PC-9 (cell line): Measurements from ENCODE around the gene TSHZ2.

Experiments
- EZH2 ChIP-seq: fragments of 200-600 bp; sonication (generic); IDR thresholded peaks from 2 replicates; pipeline ENCODE4 v1.8.0; 2017; ENCODE audit warnings: antibody characterized with exemption, low read depth
- TF ChIP-seq, protein P1 (sequence below): fragments of 200-600 bp; sonication (generic); conservative IDR thresholded peaks from 2 replicates; pipeline ENCODE4 v1.6.1; 2017; ENCODE audit warnings: mixed run types, antibody characterized with exemption, mild to moderate bottlenecking, moderate library complexity

GRCh38 chr20:53080969-53081871 is 109.1 kb downstream of the TSHZ2 start:
- TF ChIP-seq, protein P1, sequence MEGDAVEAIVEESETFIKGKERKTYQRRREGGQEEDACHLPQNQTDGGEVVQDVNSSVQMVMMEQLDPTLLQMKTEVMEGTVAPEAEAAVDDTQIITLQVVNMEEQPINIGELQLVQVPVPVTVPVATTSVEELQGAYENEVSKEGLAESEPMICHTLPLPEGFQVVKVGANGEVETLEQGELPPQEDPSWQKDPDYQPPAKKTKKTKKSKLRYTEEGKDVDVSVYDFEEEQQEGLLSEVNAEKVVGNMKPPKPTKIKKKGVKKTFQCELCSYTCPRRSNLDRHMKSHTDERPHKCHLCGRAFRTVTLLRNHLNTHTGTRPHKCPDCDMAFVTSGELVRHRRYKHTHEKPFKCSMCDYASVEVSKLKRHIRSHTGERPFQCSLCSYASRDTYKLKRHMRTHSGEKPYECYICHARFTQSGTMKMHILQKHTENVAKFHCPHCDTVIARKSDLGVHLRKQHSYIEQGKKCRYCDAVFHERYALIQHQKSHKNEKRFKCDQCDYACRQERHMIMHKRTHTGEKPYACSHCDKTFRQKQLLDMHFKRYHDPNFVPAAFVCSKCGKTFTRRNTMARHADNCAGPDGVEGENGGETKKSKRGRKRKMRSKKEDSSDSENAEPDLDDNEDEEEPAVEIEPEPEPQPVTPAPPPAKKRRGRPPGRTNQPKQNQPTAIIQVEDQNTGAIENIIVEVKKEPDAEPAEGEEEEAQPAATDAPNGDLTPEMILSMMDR: no peak
- TF ChIP-seq EZH2: no peak
